ENCODE data around the gene WDR83.

The WDR83 gene

DNA sequence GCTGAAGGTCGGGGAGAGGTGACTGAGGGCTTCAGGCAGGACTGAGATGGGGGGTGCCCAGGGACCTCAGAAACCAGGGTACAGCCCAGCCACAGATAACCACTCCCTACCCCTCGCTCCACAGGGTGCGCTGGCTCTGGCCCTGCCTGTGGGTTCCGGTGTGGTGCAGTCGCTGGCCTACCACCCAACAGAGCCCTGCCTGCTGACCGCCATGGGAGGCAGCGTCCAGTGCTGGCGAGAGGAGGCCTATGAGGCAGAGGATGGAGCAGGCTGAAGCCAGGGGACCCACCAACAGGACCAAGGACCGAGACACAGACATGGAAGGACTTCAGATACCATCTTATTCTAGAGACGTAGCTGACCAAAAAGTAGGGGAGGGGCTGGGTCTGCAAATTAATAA lies 8.8 kb downstream of the WDR83 start:
- peaks cover 34% of the 10 kb centered on the region for H3K79me2 ChIP-seq (ENCODE audit: control insufficient read depth, low read length)
- H3K27me3 ChIP-seq (ENCODE audit: control insufficient read depth, low read length) = no peaks in the 10 kb centered on the region
- H3K4me2 ChIP-seq (ENCODE audit: low read length) = no peak overlapping the region
- no peak overlapping the region for H3K4me3 ChIP-seq (ENCODE audit: low read length)
- peaks cover 9% of the 10 kb centered on the region; the same call in 1 of the 2 replicates for H4K20me1 ChIP-seq (ENCODE audit: control insufficient read depth, insufficient read depth, low read depth, low read length)
- H3K9me3 ChIP-seq (ENCODE audit: control insufficient read depth, insufficient read depth, low read length) = no peaks in the 10 kb centered on the region
- H3F3A ChIP-seq (ENCODE audit: control insufficient read depth, insufficient read depth) = no peaks in the 10 kb centered on the region
- H3K36me3 ChIP-seq (ENCODE audit: control insufficient read depth, low read length) = peaks cover 74% of the 10 kb centered on the region
- no peak overlapping the region for H3K27ac ChIP-seq (ENCODE audit: low read depth, low read length)
- TF ChIP-seq, protein P1, sequence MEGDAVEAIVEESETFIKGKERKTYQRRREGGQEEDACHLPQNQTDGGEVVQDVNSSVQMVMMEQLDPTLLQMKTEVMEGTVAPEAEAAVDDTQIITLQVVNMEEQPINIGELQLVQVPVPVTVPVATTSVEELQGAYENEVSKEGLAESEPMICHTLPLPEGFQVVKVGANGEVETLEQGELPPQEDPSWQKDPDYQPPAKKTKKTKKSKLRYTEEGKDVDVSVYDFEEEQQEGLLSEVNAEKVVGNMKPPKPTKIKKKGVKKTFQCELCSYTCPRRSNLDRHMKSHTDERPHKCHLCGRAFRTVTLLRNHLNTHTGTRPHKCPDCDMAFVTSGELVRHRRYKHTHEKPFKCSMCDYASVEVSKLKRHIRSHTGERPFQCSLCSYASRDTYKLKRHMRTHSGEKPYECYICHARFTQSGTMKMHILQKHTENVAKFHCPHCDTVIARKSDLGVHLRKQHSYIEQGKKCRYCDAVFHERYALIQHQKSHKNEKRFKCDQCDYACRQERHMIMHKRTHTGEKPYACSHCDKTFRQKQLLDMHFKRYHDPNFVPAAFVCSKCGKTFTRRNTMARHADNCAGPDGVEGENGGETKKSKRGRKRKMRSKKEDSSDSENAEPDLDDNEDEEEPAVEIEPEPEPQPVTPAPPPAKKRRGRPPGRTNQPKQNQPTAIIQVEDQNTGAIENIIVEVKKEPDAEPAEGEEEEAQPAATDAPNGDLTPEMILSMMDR (IDR thresholded peaks at IDR 0.05; ENCODE audit: low read depth, low read length, poor library complexity, severe bottlenecking) = no peak
- TF ChIP-seq EZH2phosphoT487 (IDR thresholded peaks at IDR 0.05; ENCODE audit: borderline replicate concordance, low read length) = no peak
- peaks cover 8% of the 10 kb centered on the region for H3K4me1 ChIP-seq (ENCODE audit: control insufficient read depth, low read length)
- H3K9me2 ChIP-seq (replicated peaks; ENCODE audit: control insufficient read depth, low read length) = no peaks in the 10 kb centered on the region

DNA sequence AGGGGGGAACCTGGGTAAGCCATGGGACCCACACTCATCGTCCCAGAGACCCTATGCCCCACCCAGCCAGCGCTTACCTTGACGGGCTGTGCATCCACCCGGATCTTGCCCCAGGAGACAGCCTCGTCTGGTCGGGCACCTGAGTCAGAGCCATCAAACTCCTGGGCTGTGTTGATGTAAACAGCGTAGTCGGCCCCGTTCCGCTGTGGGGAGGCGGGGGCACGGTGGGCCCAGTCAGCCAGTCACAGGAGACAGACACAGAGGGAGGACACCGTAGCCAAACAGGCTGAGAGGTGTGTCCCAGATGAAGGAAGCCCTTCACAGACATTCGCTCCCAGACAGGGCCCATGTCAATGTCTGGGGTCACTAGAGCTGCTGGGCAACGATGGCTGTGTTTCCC lies 9.3 kb downstream of the WDR83 start:
- peaks cover 70% of the 10 kb centered on the region for H3K36me3 ChIP-seq (ENCODE audit: control insufficient read depth, low read length)
- no peak overlapping the region for H3K27ac ChIP-seq (ENCODE audit: low read depth, low read length)
- TF ChIP-seq, protein P1 (IDR thresholded peaks at IDR 0.05; ENCODE audit: low read depth, low read length, poor library complexity, severe bottlenecking) = no peak
- no peak for TF ChIP-seq EZH2phosphoT487 (IDR thresholded peaks at IDR 0.05; ENCODE audit: borderline replicate concordance, low read length)

DNA sequence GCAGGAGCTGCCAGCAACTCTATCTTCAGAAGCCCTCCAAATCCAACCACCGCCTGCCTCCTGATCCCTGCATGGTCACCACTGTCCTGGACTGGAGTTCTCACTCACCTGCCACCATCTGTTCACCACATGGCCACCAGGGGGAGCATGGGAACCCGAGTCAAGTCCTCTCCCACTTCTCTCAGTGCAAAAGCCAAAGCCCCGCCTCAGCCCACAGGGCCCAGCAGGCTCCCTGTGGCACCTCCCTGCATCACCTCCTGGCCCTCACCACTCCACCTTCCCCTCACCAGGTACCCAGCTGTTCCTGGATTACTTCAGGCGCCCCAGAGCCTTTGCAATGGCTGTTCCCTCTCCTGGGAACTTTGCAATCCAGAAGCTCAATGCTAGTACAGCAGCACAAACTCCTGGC lies 9.8 kb downstream of the WDR83 start:
- Histone ChIP-seq H3K79me2 (ENCODE audit: control insufficient read depth, low read length) (peaks cover 38% of the 10 kb centered on the region), H3K4me1 (ENCODE audit: control insufficient read depth, low read length) (peaks cover 4% of the 10 kb centered on the region; the same call in 1 of the 2 replicates), H3K9me2 (replicated peaks; ENCODE audit: control insufficient read depth, low read length) (no peaks in the 10 kb centered on the region), H4K20me1 (ENCODE audit: control insufficient read depth, insufficient read depth, low read depth, low read length) (peaks cover 9% of the 10 kb centered on the region; the same call in 1 of the 2 replicates), H3K27ac (ENCODE audit: low read depth, low read length) (no peak overlapping the region), H3K4me3 (ENCODE audit: low read length) (no peak overlapping the region), H3K9me3 (ENCODE audit: control insufficient read depth, insufficient read depth, low read length) (no peaks in the 10 kb centered on the region), H3K27me3 (ENCODE audit: control insufficient read depth, low read length) (no peaks in the 10 kb centered on the region), H3F3A (ENCODE audit: control insufficient read depth, insufficient read depth) (peaks cover 2% of the 10 kb centered on the region), H3K4me2 (ENCODE audit: low read length) (no peak overlapping the region), H3K36me3 (ENCODE audit: control insufficient read depth, low read length) (peaks cover 72% of the 10 kb centered on the region)
- TF ChIP-seq, protein P1 (IDR thresholded peaks at IDR 0.05; ENCODE audit: low read depth, low read length, poor library complexity, severe bottlenecking) = peak; percentile 94
- TF ChIP-seq EZH2phosphoT487 (IDR thresholded peaks at IDR 0.05; ENCODE audit: borderline replicate concordance, low read length) = no peak

More for the DNA sequence above, 9.3 kb downstream of the WDR83 start:
- peaks cover 9% of the 10 kb centered on the region; the same call in 1 of the 2 replicates for H4K20me1 ChIP-seq (ENCODE audit: control insufficient read depth, insufficient read depth, low read depth, low read length)
- no peaks in the 10 kb centered on the region for H3K9me2 ChIP-seq (replicated peaks; ENCODE audit: control insufficient read depth, low read length)
- H3F3A ChIP-seq (ENCODE audit: control insufficient read depth, insufficient read depth) = no peaks in the 10 kb centered on the region
- no peaks in the 10 kb centered on the region for H3K27me3 ChIP-seq (ENCODE audit: control insufficient read depth, low read length)
- peaks cover 33% of the 10 kb centered on the region for H3K79me2 ChIP-seq (ENCODE audit: control insufficient read depth, low read length)
- H3K4me1 ChIP-seq (ENCODE audit: control insufficient read depth, low read length) = peaks cover 4% of the 10 kb centered on the region; the same call in 1 of the 2 replicates
- H3K4me2 ChIP-seq (ENCODE audit: low read length) = no peak overlapping the region
- H3K9me3 ChIP-seq (ENCODE audit: control insufficient read depth, insufficient read depth, low read length) = no peaks in the 10 kb centered on the region
- no peak overlapping the region for H3K4me3 ChIP-seq (ENCODE audit: low read length)

Measured in DOHH2 (cell line).